NCI-H748 (cell line): ENCODE measurements around the gene NTRK2.
A peak's percentile ranks its signal among the peaks of the same experiment; 100 is the strongest.

Experiments
- DNase-seq: peaks from one replicate; lab custom pipeline; 2025; ENCODE audit not compliant: unreplicated experiment; lab: John Stamatoyannopoulos, UW

The NTRK2 gene

GRCh38 chr9:84812847-84813246 is 143.3 kb downstream of the NTRK2 start:
- DNase-seq = no peak

- DNase-seq = no peak
Measured at GRCh38 chr9:84815554-84815953, 146.0 kb downstream of the NTRK2 start.

- no peak for DNase-seq
Measured at GRCh38 chr9:84817038-84817437, 147.5 kb downstream of the NTRK2 start.

GRCh38 chr9:84818791-84819190 is 149.3 kb downstream of the NTRK2 start:
- DNase-seq = no peak

- peak; percentile 61 for DNase-seq
Measured at GRCh38 chr9:84819491-84819991, 150.0 kb downstream of the NTRK2 start.

- DNase-seq = no peak
Measured at GRCh38 chr9:84821431-84821830, 151.9 kb downstream of the NTRK2 start.

GRCh38 chr9:84822589-84823233 is 153.2 kb downstream of the NTRK2 start:
- DNase-seq = no peak

GRCh38 chr9:84823421-84824271 is 154.1 kb downstream of the NTRK2 start:
- no peak for DNase-seq

GRCh38 chr9:84827216-84827765 is 157.8 kb downstream of the NTRK2 start:
- DNase-seq = no peak

GRCh38 chr9:84828046-84828445 is 158.5 kb downstream of the NTRK2 start:
- DNase-seq = peak; percentile 70

GRCh38 chr9:84829471-84829870 is 159.9 kb downstream of the NTRK2 start:
- DNase-seq = no peak

- DNase-seq = no peak
Measured at GRCh38 chr9:84829997-84830696, 160.6 kb downstream of the NTRK2 start.

GRCh38 chr9:84831377-84831776 is 161.8 kb downstream of the NTRK2 start:
- DNase-seq = no peak

GRCh38 chr9:84832453-84832852 is 162.9 kb downstream of the NTRK2 start:
- no peak for DNase-seq

GRCh38 chr9:84834426-84834825 is 164.9 kb downstream of the NTRK2 start:
- DNase-seq = peak; percentile 27

- DNase-seq = no peak
Measured at GRCh38 chr9:84835745-84836144, 166.2 kb downstream of the NTRK2 start.

GRCh38 chr9:84838879-84839278 is 169.3 kb downstream of the NTRK2 start:
- DNase-seq = no peak

- peak; percentile 7 for DNase-seq
Measured at GRCh38 chr9:84839541-84839940, 170.0 kb downstream of the NTRK2 start.

- no peak for DNase-seq
Measured at GRCh38 chr9:84841931-84842330, 172.4 kb downstream of the NTRK2 start.

- DNase-seq = no peak
Measured at GRCh38 chr9:84843175-84843824, 173.8 kb downstream of the NTRK2 start.
